Measurements from ENCODE around the gene LEFTY1.

DNA sequence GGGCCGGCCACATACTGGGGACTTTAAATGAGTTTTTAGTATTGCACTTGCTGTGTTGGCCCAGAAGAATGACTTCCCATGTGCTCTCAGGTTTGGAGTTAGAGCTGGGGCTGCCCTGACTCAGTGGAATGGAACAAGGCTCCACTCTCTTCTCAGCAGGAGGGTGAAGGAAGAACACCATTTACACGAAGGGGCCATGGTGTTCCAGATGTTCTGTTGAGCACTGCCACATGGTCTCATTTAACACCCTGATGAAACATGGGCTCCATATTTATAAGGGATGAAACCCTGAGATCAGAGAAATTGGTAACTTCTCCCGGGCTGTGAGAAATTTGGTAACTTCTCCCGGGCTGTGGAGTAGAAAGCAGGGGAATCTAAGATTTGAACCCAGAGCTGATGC is 29.3 kb upstream of the LEFTY1 start:
- no peak for TF ChIP-seq CTCF (conservative IDR thresholded peaks at IDR 0.05; ENCODE audit: low read length)
- TF ChIP-seq EZH2phosphoT487 (IDR thresholded peaks at IDR 0.05; ENCODE audit: borderline replicate concordance, low read depth, low read length), result no peak

Measured in OCI-LY7 (cell line).